ENCODE results near the gene EPB42. TPM values are rescaled to one million over a fixed set of nuclear protein-coding genes. Genes with fewer than 3 reads are reported as not detected.

Gene EPB42
- total and polyA plus RNA-seq, 2 of the 4 experiments (the other 2 are of a cell fraction) = not detected

DNA sequence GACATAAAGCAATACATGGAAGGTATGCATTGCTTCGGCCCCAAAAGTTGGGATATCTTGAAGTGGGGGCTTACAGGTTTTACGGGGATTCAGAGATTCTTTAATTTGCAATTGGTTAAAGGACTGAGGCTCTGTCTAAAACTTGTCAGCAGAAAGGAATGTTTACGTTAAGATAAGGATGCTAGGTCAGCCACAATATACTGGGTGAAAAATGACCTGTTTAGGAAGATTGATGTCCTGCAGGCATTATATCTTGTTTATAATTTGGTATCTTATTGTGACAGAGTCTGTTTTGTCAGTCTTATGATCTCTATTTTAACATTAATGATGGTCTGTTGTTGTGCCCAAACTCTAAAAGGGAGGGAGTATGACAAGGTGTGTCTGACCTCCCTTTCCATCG lies 50.9 kb downstream of the EPB42 start:
- H4K5ac ChIP-seq (ENCODE audit: low read depth, low read length) = no peak overlapping the region
- H3K79me1 ChIP-seq (ENCODE audit: low read depth in 1 of 2, low read length in 2 of 2) = 0 out of 4 replicates have a peak, but pooled peaks cover 0 to 3% of the 10 kb centered on the region in 2 experiments
- no peak overlapping the region for H4K8ac ChIP-seq (ENCODE audit: low read depth in 2 of 2, low read length in 2 of 2)
- H3K4me1 ChIP-seq (ENCODE audit: control insufficient read depth, insufficient read depth, low read length) = peaks cover 6% of the 10 kb centered on the region
- no peak overlapping the region for H2BK120ac ChIP-seq (ENCODE audit: low read depth, low read length)
- dilution Hi-C loops (cut with HindIII; ENCODE audit: low sequenced_read_pairs, unreplicated experiment) (no loop called here), intact Hi-C loops (cut with micrococcal nuclease) (no loop called here), in situ Hi-C loops (cut with MboI; ENCODE audit: low sequenced_read_pairs) (no loop called here)
- H3K56ac ChIP-seq (ENCODE audit: extremely low read depth, insufficient read depth, low read length) = no peak overlapping the region
- H3K4me2 ChIP-seq (ENCODE audit: low read depth, low read length) = no peak overlapping the region
- ChIA-PET POLR2A (ENCODE audit: unreplicated experiment) (no interaction called here), CTCF (no interaction called here)
- no peak overlapping the region for H2BK5ac ChIP-seq (ENCODE audit: low read depth, low read length, poor library complexity, severe bottlenecking)
- peaks cover 7% of the 10 kb centered on the region for H3K9me1 ChIP-seq (ENCODE audit: insufficient read depth, low read length)
- H3K4me3 ChIP-seq (ENCODE audit: insufficient read depth, low read depth, low read length) = no peak overlapping the region
- H3K36me3 ChIP-seq (ENCODE audit: control insufficient read depth, insufficient read depth, low read length) = peaks cover 4% of the 10 kb centered on the region
- no peak overlapping the region for H3K27ac ChIP-seq (ENCODE audit: insufficient read depth, low read length)
- TF ChIP-seq FOS (IDR thresholded peaks at IDR 0.05; ENCODE audit: low read depth, low read length) (no peak), MXI1 (IDR thresholded peaks at IDR 0.05; ENCODE audit: borderline replicate concordance, low read depth, low read length) (no peak), CEBPB (IDR thresholded peaks at IDR 0.05; ENCODE audit: low read depth, low read length) (no peak), NFE2L2 (IDR thresholded peaks at IDR 0.05; ENCODE audit: low read depth, low read length) (no peak), MAZ (IDR thresholded peaks at IDR 0.05; ENCODE audit: borderline replicate concordance, low read depth, low read length) (no peak), BHLHE40 (IDR thresholded peaks at IDR 0.05; ENCODE audit: low read depth, low read length) (no peak), POLR2A (IDR thresholded peaks at IDR 0.05; ENCODE audit: low read depth, low read length) (no peak), RCOR1 (IDR thresholded peaks at IDR 0.05; ENCODE audit: insufficient replicate concordance, low read length) (no peak), RFX5 (IDR thresholded peaks at IDR 0.05; ENCODE audit: low read depth, low read length) (no peak), CHD1 (IDR thresholded peaks at IDR 0.05; ENCODE audit: low read depth, low read length) (no peak), MAFK (IDR thresholded peaks at IDR 0.05; ENCODE audit: low read depth, low read length) (no peak), RAD21 (IDR thresholded peaks at IDR 0.05; ENCODE audit: low read length) (no peak)
- TF ChIP-seq, protein P1, sequence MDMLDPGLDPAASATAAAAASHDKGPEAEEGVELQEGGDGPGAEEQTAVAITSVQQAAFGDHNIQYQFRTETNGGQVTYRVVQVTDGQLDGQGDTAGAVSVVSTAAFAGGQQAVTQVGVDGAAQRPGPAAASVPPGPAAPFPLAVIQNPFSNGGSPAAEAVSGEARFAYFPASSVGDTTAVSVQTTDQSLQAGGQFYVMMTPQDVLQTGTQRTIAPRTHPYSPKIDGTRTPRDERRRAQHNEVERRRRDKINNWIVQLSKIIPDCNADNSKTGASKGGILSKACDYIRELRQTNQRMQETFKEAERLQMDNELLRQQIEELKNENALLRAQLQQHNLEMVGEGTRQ (IDR thresholded peaks at IDR 0.05; ENCODE audit: low read depth, low read length) = no peak
- TF ChIP-seq, protein P2, sequence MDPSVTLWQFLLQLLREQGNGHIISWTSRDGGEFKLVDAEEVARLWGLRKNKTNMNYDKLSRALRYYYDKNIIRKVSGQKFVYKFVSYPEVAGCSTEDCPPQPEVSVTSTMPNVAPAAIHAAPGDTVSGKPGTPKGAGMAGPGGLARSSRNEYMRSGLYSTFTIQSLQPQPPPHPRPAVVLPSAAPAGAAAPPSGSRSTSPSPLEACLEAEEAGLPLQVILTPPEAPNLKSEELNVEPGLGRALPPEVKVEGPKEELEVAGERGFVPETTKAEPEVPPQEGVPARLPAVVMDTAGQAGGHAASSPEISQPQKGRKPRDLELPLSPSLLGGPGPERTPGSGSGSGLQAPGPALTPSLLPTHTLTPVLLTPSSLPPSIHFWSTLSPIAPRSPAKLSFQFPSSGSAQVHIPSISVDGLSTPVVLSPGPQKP (IDR thresholded peaks at IDR 0.05; ENCODE audit: borderline replicate concordance, low read depth, low read length) = no peak
- TF ChIP-seq, protein P3, sequence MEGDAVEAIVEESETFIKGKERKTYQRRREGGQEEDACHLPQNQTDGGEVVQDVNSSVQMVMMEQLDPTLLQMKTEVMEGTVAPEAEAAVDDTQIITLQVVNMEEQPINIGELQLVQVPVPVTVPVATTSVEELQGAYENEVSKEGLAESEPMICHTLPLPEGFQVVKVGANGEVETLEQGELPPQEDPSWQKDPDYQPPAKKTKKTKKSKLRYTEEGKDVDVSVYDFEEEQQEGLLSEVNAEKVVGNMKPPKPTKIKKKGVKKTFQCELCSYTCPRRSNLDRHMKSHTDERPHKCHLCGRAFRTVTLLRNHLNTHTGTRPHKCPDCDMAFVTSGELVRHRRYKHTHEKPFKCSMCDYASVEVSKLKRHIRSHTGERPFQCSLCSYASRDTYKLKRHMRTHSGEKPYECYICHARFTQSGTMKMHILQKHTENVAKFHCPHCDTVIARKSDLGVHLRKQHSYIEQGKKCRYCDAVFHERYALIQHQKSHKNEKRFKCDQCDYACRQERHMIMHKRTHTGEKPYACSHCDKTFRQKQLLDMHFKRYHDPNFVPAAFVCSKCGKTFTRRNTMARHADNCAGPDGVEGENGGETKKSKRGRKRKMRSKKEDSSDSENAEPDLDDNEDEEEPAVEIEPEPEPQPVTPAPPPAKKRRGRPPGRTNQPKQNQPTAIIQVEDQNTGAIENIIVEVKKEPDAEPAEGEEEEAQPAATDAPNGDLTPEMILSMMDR (conservative IDR thresholded peaks at IDR 0.05; ENCODE audit: low read depth, low read length) = no peak
- DNase-seq (peak; percentile 22), ATAC-seq (ENCODE audit: low read depth) (peak; percentile 42; the same call in 1 of the 2 replicates)
- H3K9ac ChIP-seq (ENCODE audit: low read depth, low read length) = no peak overlapping the region
- H3K4ac ChIP-seq (ENCODE audit: low read depth, low read length) = no peak overlapping the region
- WGBS, 2 experiments (ENCODE audit: extremely low coverage in 2 of 2, insufficient read length in 1 of 2) = 55% methylated on average over 2 of the region's 4 CpGs; no CpG with 5 or more reads in 1 of the 2 experiments
- H2AFZ ChIP-seq (replicated peaks; ENCODE audit: low read length, poor library complexity) = no peak overlapping the region
- no peaks in the 10 kb centered on the region for H3K9me3 ChIP-seq (ENCODE audit: control insufficient read depth, insufficient read depth, low read length)
- H2AK9ac ChIP-seq (replicated peaks; ENCODE audit: low read depth, low read length, poor library complexity) = no peak overlapping the region
- H2BK15ac ChIP-seq (ENCODE audit: low read depth, low read length) = no peak overlapping the region
- no TSS peak for BruUV-seq (replicated peaks)
- H3K18ac ChIP-seq (ENCODE audit: low read depth, low read length) = no peak overlapping the region
- H4K20me1 ChIP-seq (ENCODE audit: insufficient read depth, low read length) = no peaks in the 10 kb centered on the region
- no peaks in the 10 kb centered on the region for H3K27me3 ChIP-seq (ENCODE audit: control insufficient read depth, insufficient read depth, low read length)
- H4K91ac ChIP-seq (ENCODE audit: insufficient read depth, low read depth, low read length) = no peak overlapping the region
- H3K23ac ChIP-seq (ENCODE audit: low read depth, low read length) = no peak overlapping the region
- no peak overlapping the region for H2BK20ac ChIP-seq (ENCODE audit: low read depth, low read length)
- no peak overlapping the region for H3K14ac ChIP-seq (replicated peaks; ENCODE audit: low read depth, low read length)
- H2AK5ac ChIP-seq (ENCODE audit: low read depth, low read length) = no peak overlapping the region

All from IMR-90 (cell line).